ENCODE data around the gene MICALL2. TPM values are rescaled to one million over a fixed set of nuclear protein-coding genes. Genes with fewer than 3 reads are reported as not detected.

MICALL2 gene
- total RNA-seq, 1 donor from 2014 or later = 8.3 TPM

GRCh38 chr7:1485156-1485555 is 25.9 kb upstream of the MICALL2 start:
- no peak for DNase-seq
- intact Hi-C loops (cut with micrococcal nuclease) = no loop called here
- Histone ChIP-seq H3K27ac (replicated peaks) (no peak overlapping the region), H3K27me3 (ENCODE audit: low read depth) (no peaks in the 10 kb centered on the region), H3K4me3 (no peak overlapping the region), H3K4me1 (no peaks in the 10 kb centered on the region), H3K36me3 (peaks cover 98% of the 10 kb centered on the region), H3K9me3 (replicated peaks) (no peaks in the 10 kb centered on the region)
- TF ChIP-seq, protein P1, sequence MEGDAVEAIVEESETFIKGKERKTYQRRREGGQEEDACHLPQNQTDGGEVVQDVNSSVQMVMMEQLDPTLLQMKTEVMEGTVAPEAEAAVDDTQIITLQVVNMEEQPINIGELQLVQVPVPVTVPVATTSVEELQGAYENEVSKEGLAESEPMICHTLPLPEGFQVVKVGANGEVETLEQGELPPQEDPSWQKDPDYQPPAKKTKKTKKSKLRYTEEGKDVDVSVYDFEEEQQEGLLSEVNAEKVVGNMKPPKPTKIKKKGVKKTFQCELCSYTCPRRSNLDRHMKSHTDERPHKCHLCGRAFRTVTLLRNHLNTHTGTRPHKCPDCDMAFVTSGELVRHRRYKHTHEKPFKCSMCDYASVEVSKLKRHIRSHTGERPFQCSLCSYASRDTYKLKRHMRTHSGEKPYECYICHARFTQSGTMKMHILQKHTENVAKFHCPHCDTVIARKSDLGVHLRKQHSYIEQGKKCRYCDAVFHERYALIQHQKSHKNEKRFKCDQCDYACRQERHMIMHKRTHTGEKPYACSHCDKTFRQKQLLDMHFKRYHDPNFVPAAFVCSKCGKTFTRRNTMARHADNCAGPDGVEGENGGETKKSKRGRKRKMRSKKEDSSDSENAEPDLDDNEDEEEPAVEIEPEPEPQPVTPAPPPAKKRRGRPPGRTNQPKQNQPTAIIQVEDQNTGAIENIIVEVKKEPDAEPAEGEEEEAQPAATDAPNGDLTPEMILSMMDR (IDR thresholded peaks at IDR 0.05; ENCODE audit: borderline replicate concordance) = no peak

- Histone ChIP-seq H3K4me3 (no peak overlapping the region), H3K27ac (replicated peaks) (no peak overlapping the region), H3K27me3 (ENCODE audit: low read depth) (no peaks in the 10 kb centered on the region), H3K9me3 (replicated peaks) (no peaks in the 10 kb centered on the region), H3K36me3 (peaks cover 98% of the 10 kb centered on the region), H3K4me1 (no peaks in the 10 kb centered on the region)
- TF ChIP-seq, protein P1 (IDR thresholded peaks at IDR 0.05; ENCODE audit: borderline replicate concordance) = no peak
- intact Hi-C loops (cut with micrococcal nuclease) = no loop called here
- DNase-seq = no peak
Measured at GRCh38 chr7:1484569-1484968, 25.3 kb upstream of the MICALL2 start.

GRCh38 chr7:1483536-1484505 is 24.6 kb upstream of the MICALL2 start:
- DNase-seq = no peak
- TF ChIP-seq, protein P1 (IDR thresholded peaks at IDR 0.05; ENCODE audit: borderline replicate concordance) = no peak
- intact Hi-C loops (cut with micrococcal nuclease) = no loop called here
- Histone ChIP-seq H3K4me1 (no peaks in the 10 kb centered on the region), H3K9me3 (replicated peaks) (no peaks in the 10 kb centered on the region), H3K36me3 (peaks cover 98% of the 10 kb centered on the region), H3K4me3 (no peak overlapping the region), H3K27ac (replicated peaks) (no peak overlapping the region), H3K27me3 (ENCODE audit: low read depth) (no peaks in the 10 kb centered on the region)

GRCh38 chr7:1483079-1483478 is 23.8 kb upstream of the MICALL2 start:
- no peak overlapping the region for H3K27ac ChIP-seq (replicated peaks)

GRCh38 chr7:1481300-1481699 is 22.0 kb upstream of the MICALL2 start:
- H3K9me3 ChIP-seq (replicated peaks) = no peaks in the 10 kb centered on the region
- TF ChIP-seq, protein P1 (IDR thresholded peaks at IDR 0.05; ENCODE audit: borderline replicate concordance) = no peak
- DNase-seq = no peak
- no peaks in the 10 kb centered on the region for H3K4me1 ChIP-seq
- H3K27me3 ChIP-seq (ENCODE audit: low read depth) = no peaks in the 10 kb centered on the region
- peaks cover 98% of the 10 kb centered on the region for H3K36me3 ChIP-seq
- H3K4me3 ChIP-seq = no peak overlapping the region
- intact Hi-C loops (cut with micrococcal nuclease) = no loop called here
- H3K27ac ChIP-seq (replicated peaks) = no peak overlapping the region

More at GRCh38 chr7:1483079-1483478, 23.8 kb upstream of the MICALL2 start:
- DNase-seq = no peak
- Histone ChIP-seq H3K4me3 (no peak overlapping the region), H3K9me3 (replicated peaks) (no peaks in the 10 kb centered on the region), H3K27me3 (ENCODE audit: low read depth) (no peaks in the 10 kb centered on the region), H3K4me1 (no peaks in the 10 kb centered on the region), H3K36me3 (peaks cover 99% of the 10 kb centered on the region)
- intact Hi-C loops (cut with micrococcal nuclease) = no loop called here
- TF ChIP-seq, protein P1 (IDR thresholded peaks at IDR 0.05; ENCODE audit: borderline replicate concordance) = no peak
